Measurements from ENCODE around the gene BPIFA1.

BPIFA1 gene

GRCh38 chr20:33235696-33236095 lies at the start of gene BPIFA1:
TSS of gene BPIFA1 (plus strand) at chr20:33235996. CDS start at chr20:33237712, 1,716 bp downstream.
- DNase-seq (ENCODE audit: low read depth) = no peak

GRCh38 chr20:33187491-33187890 lies 48.3 kb upstream of the BPIFA1 start:
- no peak for DNase-seq (ENCODE audit: low read depth)

- DNase-seq (ENCODE audit: low read depth) = no peak
Measured at GRCh38 chr20:33188421-33188820, 47.4 kb upstream of the BPIFA1 start.

GRCh38 chr20:33191484-33191883 lies 44.3 kb upstream of the BPIFA1 start:
- DNase-seq (ENCODE audit: low read depth) = no peak

GRCh38 chr20:33191955-33192354 lies 43.8 kb upstream of the BPIFA1 start:
- no peak for DNase-seq (ENCODE audit: low read depth)

- no peak for DNase-seq (ENCODE audit: low read depth)
Measured at GRCh38 chr20:33192912-33193501, 42.8 kb upstream of the BPIFA1 start.

GRCh38 chr20:33199026-33199425 lies 36.8 kb upstream of the BPIFA1 start:
- no peak for DNase-seq (ENCODE audit: low read depth)

- no peak for DNase-seq (ENCODE audit: low read depth)
Measured at GRCh38 chr20:33202451-33202850, 33.3 kb upstream of the BPIFA1 start.

GRCh38 chr20:33203444-33203843 lies 32.4 kb upstream of the BPIFA1 start:
- no peak for DNase-seq (ENCODE audit: low read depth)

GRCh38 chr20:33209789-33210188 lies 26.0 kb upstream of the BPIFA1 start:
- DNase-seq (ENCODE audit: low read depth) = peak; percentile 45

GRCh38 chr20:33210371-33210770 lies 25.4 kb upstream of the BPIFA1 start:
- DNase-seq (ENCODE audit: low read depth) = no peak

- peak; percentile 33 for DNase-seq (ENCODE audit: low read depth)
Measured at GRCh38 chr20:33211817-33212424, 23.9 kb upstream of the BPIFA1 start.

- DNase-seq (ENCODE audit: low read depth) = no peak
Measured at GRCh38 chr20:33217052-33217451, 18.7 kb upstream of the BPIFA1 start, which contains the start of gene BPIFA3. TSS of gene BPIFA3 (plus strand) at chr20:33217352. CDS start at chr20:33217537, 185 bp downstream.

GRCh38 chr20:33224399-33224798 lies 11.4 kb upstream of the BPIFA1 start:
- DNase-seq (ENCODE audit: low read depth) = no peak

GRCh38 chr20:33229843-33230242 lies 6.0 kb upstream of the BPIFA1 start:
- no peak for DNase-seq (ENCODE audit: low read depth)

GRCh38 chr20:33231237-33231636 lies 4.6 kb upstream of the BPIFA1 start:
- DNase-seq (ENCODE audit: low read depth) = no peak

GRCh38 chr20:33232486-33233072 lies 3.2 kb upstream of the BPIFA1 start:
- DNase-seq (ENCODE audit: low read depth) = no peak

GRCh38 chr20:33233129-33233774 lies 2.5 kb upstream of the BPIFA1 start:
- DNase-seq (ENCODE audit: low read depth) = no peak

- DNase-seq (ENCODE audit: low read depth) = no peak
Measured at GRCh38 chr20:33234050-33234449, 1.7 kb upstream of the BPIFA1 start.

GRCh38 chr20:33236351-33236750 lies 555 bp downstream of the BPIFA1 start:
- DNase-seq (ENCODE audit: low read depth) = no peak

- no peak for DNase-seq (ENCODE audit: low read depth)
Measured at GRCh38 chr20:33237989-33238388, 2.2 kb downstream of the BPIFA1 start.

- DNase-seq (ENCODE audit: low read depth) = no peak
Measured at GRCh38 chr20:33239418-33239817, 3.6 kb downstream of the BPIFA1 start.
